NOMO-1 (cell line): Measurements from ENCODE around the gene PSMD1.
"Not testable (repeated sequence)": the region's sequence is repeated elsewhere in the genome, so short reads cannot be mapped to it uniquely, and the experiment has no call there.

Experiments
- DNase-seq, 2 experiments: peaks; one replicate each; lab custom pipeline; 2025; ENCODE audit not compliant: unreplicated experiment in 2 of 2; lab: John Stamatoyannopoulos, UW

The PSMD1 gene

GRCh38 chr2:231181860-231182512, 125.3 kb downstream of the PSMD1 start:
- DNase-seq, result peak; percentile 64 to 82

- DNase-seq, result peak in 1 of 2 experiments; percentile 28
Measured at GRCh38 chr2:231182513-231182899, 125.8 kb downstream of the PSMD1 start.

- DNase-seq, result no peak
Measured at GRCh38 chr2:231183851-231184250, 127.2 kb downstream of the PSMD1 start.

- no peak for DNase-seq
Measured at GRCh38 chr2:231184319-231184718, 127.7 kb downstream of the PSMD1 start.

- no peak for DNase-seq
Measured at GRCh38 chr2:231185050-231185725, 128.5 kb downstream of the PSMD1 start.

GRCh38 chr2:231185886-231186285, 129.2 kb downstream of the PSMD1 start:
- no peak for DNase-seq

- no peak for DNase-seq
Measured at GRCh38 chr2:231186325-231186724, 129.7 kb downstream of the PSMD1 start.

GRCh38 chr2:231187736-231188505, 131.3 kb downstream of the PSMD1 start:
- DNase-seq, result no peak

GRCh38 chr2:231188506-231189170, 132.0 kb downstream of the PSMD1 start:
- no peak for DNase-seq

- no peak for DNase-seq
Measured at GRCh38 chr2:231189171-231189530, 132.5 kb downstream of the PSMD1 start.

- no peak for DNase-seq
Measured at GRCh38 chr2:231189571-231190495, 133.2 kb downstream of the PSMD1 start.

GRCh38 chr2:231190531-231191197, 134.0 kb downstream of the PSMD1 start:
- DNase-seq, result no peak

GRCh38 chr2:231191896-231192872, 135.5 kb downstream of the PSMD1 start:
- peak; percentile 73 to 76 for DNase-seq

- no peak for DNase-seq
Measured at GRCh38 chr2:231193216-231193615, 136.5 kb downstream of the PSMD1 start.

GRCh38 chr2:231196592-231196991, 139.9 kb downstream of the PSMD1 start:
- DNase-seq, result no peak

- not testable (repeated sequence) for DNase-seq
Measured at GRCh38 chr2:231197196-231197595, 140.5 kb downstream of the PSMD1 start.

- DNase-seq, result no peak
Measured at GRCh38 chr2:231197706-231198290, 141.1 kb downstream of the PSMD1 start.
